Lower leg skin (tissue), 4 donors: Measurements from ENCODE around the gene MYG1. TPM values are rescaled to one million over a fixed set of nuclear protein-coding genes. Genes with fewer than 3 reads are reported as not detected.

Experiments used
- DNase-seq, 2 donors: peaks; one replicate each; pipeline ENCODE4 v3.0.0-alpha.2; 2019; ENCODE audit warnings: low spot score in 2 of 2
- H3K4me3 ChIP-seq: fragments of 200-600 bp; sonication (generic); 2 replicates; pipeline ENCODE4 v1.5.1; 2017; ENCODE audit warnings: mild to moderate bottlenecking, low read depth; ENCODE audit not compliant: poor library complexity, severe bottlenecking
- CTCF ChIP-seq, 3 donors: fragments of 450-650 bp; IDR thresholded peaks; one replicate each; pipeline ENCODE4 v1.5.1; 2016; ENCODE audit warnings: antibody characterized with exemption in 3 of 3, mild to moderate bottlenecking in 3 of 3, moderate library complexity in 2 of 3
- POLR2A ChIP-seq, 2 donors: fragments of 450-650 bp; IDR thresholded peaks; one replicate each; pipeline ENCODE4 v1.6.1; 2016 to 2017; ENCODE audit warnings: antibody characterized with exemption in 2 of 2, mild to moderate bottlenecking in 1 of 2, moderate library complexity in 1 of 2
- WGBS, 2 donors: methylation state at CpG; one replicate each; pipeline ENCODE4 v1.1.5; 2018; 5-methylcytosine and 5-hydroxymethylcytosine counted together
- intact Hi-C: fragments of 100-400 bp; cut with DNase I; formaldehyde crosslinking; loops from one replicate; pipeline ENCODE4 v1.15.0; 2023; ENCODE audit warnings: low total_unique reads
- total RNA-seq, 4 donors: library from RNA; depleted of rRNA; stranded (reverse); fragments of >200 nt; gene quantifications; one replicate each; pipeline ENCODE4 v1.1.0, GENCODE V29; 2016

The MYG1 gene
- total RNA-seq, 4 donors from 2014 or later: 39.2 to 53.5 (median 46.8) TPM

DNA sequence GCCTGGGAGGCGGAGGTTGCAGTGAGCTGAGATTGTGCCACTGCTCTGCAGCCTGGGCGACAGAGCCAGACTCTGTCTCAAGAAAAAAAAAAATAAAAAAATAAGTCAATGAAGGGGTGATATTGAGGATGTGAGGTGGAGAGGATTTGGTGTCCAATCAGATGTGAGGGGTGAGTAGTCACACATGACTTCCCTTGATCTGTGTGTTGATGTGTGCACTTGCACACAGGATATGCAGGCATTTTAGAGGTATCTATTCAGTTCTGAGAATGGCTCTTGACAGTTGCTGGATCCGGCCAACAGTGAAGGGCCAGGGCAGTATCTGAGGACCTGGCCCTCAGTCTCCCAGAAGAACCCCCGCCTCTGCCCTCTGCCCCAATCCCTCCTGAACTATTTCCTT is 44.5 kb downstream of the MYG1 start:
- 92 to 93% methylated on average over 4 of the region's 4 CpGs for WGBS, 2 donors
- intact Hi-C loops: no loop called here
- no peak for TF ChIP-seq POLR2A (IDR thresholded peaks at IDR 0.05)
- TF ChIP-seq CTCF (IDR thresholded peaks at IDR 0.05): no peak
- no peak overlapping the region for H3K4me3 ChIP-seq
- DNase-seq: no peak

- no peak for TF ChIP-seq CTCF (IDR thresholded peaks at IDR 0.05)
- TF ChIP-seq POLR2A (IDR thresholded peaks at IDR 0.05): no peak
- intact Hi-C loops: no loop called here
- 5 to 7% methylated on average over 6 to 11 of the region's 19 CpGs for WGBS, 2 donors
- no peak overlapping the region for H3K4me3 ChIP-seq
- DNase-seq: no peak
Observed at GRCh38 chr12:53344487-53344823, 45.0 kb downstream of the MYG1 start.

DNA sequence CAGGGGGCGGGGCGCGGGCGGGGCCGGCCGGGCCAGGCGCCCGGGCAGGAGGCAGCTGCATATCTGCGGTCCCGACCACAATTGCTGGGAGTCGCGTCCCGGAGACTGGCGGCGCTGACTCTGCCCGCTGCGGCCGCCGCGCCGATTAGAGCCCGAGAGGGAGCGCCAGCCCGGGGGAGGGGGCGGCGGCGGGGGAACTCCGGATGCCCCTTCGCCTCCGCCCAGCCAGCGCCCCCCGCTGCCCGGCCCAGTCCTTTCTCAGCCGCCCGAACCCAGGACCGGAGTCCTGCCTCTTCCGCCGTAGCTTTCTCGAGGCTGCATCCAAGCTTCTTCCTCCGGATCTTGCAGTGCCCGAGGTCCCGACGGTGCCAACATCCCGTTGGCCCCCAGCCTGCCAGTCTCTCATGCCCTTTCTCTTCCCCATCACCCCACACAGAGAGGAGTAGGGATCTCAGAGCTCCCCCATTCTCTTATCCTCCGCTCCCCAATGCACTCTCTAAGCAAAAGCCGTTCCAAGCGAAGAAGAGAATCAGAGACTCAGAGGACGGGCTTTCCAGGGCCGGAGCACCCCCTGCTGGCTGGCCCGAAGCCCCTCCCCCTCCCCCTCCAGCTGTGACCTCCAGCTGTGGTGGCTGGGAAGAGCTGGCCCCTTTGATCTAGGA is 45.5 kb downstream of the MYG1 start:
- WGBS, 2 donors: 0 to 1% methylated on average over 12 to 32 of the region's 50 CpGs
- peak overlapping the region; percentile 46 for H3K4me3 ChIP-seq
- DNase-seq: peak; percentile 52 to 95
- intact Hi-C loops: no loop called here
- TF ChIP-seq POLR2A (IDR thresholded peaks at IDR 0.05): no peak
- TF ChIP-seq CTCF (IDR thresholded peaks at IDR 0.05): no peak

DNA sequence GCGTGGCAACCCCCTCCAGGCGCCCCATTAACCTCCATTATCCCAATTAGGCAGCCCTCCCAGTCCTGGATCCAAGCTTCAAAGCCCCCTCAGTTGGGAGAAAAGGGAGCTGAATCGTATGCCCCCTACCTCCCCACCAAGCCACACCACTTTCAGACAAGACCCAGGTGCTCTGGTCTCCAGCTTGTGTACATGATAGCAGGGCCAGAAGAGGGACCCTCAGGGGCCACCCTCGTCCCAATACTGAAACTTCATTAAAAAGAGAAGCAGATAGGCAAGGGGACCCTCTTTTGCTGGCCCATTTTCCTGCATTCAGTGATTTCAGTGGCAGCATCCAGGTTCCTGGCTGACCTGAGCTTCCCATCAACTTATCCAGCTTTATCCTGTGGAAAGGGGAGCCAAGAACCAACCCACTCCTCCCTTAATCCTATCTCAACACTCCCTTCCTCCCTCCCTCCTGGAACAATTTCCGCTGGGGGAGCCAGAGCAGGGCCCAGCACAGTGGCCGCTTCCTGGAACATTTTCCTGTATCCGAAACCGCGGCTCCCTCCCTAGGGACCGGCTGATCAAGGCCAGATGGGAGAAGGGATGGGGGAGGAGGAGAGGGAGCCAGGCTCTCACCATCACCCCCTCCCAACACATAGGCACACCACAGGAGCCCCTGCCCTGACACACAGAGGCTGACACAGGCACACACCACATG is 46.1 kb downstream of the MYG1 start:
- WGBS, 2 donors: 39 to 53% methylated on average over 8 to 10 of the region's 10 CpGs
- H3K4me3 ChIP-seq: no peak overlapping the region
- peak in 1 of 2 donors; percentile 89 for DNase-seq
- intact Hi-C loops: no loop called here
- TF ChIP-seq POLR2A (IDR thresholded peaks at IDR 0.05) (no peak), CTCF (IDR thresholded peaks at IDR 0.05) (no peak)

DNA sequence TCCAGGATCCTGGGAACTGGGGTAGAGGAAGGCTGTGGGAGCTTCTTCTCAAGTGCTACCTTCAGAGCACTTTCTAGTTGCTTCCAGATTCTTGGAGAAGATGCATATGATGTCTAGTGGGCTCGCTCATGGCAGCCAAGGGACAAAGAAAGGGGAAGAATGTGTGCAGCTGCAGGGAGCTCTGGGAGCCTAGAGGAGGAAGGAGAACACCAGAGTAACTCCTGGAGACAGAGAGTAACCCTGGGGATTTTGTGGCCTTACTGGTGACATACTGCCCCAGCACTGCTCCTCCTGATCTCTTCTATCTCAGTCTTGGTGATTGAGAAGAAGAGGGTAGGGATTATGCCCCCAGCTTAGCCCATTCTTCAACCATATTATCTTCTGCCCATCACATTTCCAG is 47.0 kb downstream of the MYG1 start:
- H3K4me3 ChIP-seq: no peak overlapping the region
- no peak for DNase-seq
- intact Hi-C loops: no loop called here
- TF ChIP-seq POLR2A (IDR thresholded peaks at IDR 0.05): no peak
- no peak for TF ChIP-seq CTCF (IDR thresholded peaks at IDR 0.05)
- WGBS, 2 donors: 83 to 88% methylated on average over 1 of the region's 1 CpG
